Measurements from ENCODE around the gene RPL9.
"Not testable (repeated sequence)": the region's sequence is repeated elsewhere in the genome, so short reads cannot be mapped to it uniquely, and the experiment has no call there.

DNA sequence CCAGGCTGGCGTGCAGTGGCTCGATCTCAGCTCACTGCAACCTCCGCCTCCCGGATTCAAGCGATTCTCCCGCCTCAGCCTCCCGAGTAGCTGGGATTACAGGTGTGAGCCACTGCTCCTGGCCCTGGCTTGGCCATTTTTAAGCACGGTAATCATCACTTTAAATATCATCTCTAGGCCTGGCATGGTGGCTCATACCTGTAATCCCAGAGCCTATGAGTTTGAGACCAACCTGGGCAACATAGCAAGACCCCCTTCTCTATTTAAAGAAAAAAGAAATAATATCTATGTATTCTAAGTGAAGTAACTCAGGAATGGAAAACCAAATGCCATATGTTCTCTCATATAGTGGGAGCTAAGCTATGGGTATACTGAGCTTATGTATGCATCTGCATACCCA is 47.2 kb downstream of the RPL9 start:
- TF ChIP-seq CTCF (conservative IDR thresholded peaks at IDR 0.05; ENCODE audit: low read length); EZH2phosphoT487 (IDR thresholded peaks at IDR 0.05; ENCODE audit: borderline replicate concordance, low read depth, low read length): not testable (repeated sequence)

All from OCI-LY7 (cell line).